Neural crest cell (in vitro differentiated cells): ENCODE results near the gene RPTOR. TPM values are rescaled to one million over a fixed set of nuclear protein-coding genes. Genes with fewer than 3 reads are reported as not detected.

ENCODE experiments used
- DNase-seq: peaks from one replicate; pipeline ENCODE4 v3.0.0; 2021; ENCODE audit warnings: low read depth, mixed read lengths, low spot score
- H3K27ac Mint-ChIP-seq: one replicate; pipeline ENCODE4 v1.8.0; 2021; ENCODE audit warnings: mild to moderate bottlenecking, mixed read lengths; ENCODE audit not compliant: unreplicated experiment
- H3K27me3 Mint-ChIP-seq: 2 replicates; pipeline ENCODE4 v1.8.0; 2021; ENCODE audit warnings: low read depth, mild to moderate bottlenecking, mixed read lengths
- H3K36me3 Mint-ChIP-seq: 2 replicates; pipeline ENCODE4 v1.8.0; 2021; ENCODE audit warnings: low read depth, mild to moderate bottlenecking, mixed read lengths
- H3K4me1 Mint-ChIP-seq: 2 replicates; pipeline ENCODE4 v1.8.0; 2021; ENCODE audit warnings: mixed read lengths
- H3K4me3 Mint-ChIP-seq: one replicate; pipeline ENCODE4 v1.8.0; 2021; ENCODE audit warnings: mild to moderate bottlenecking, mixed read lengths
- H3K9me3 Mint-ChIP-seq: 2 replicates; pipeline ENCODE4 v1.8.0; 2021; ENCODE audit warnings: mixed read lengths
- CTCF ChIP-seq: fragments of 200-600 bp; sonication (generic); conservative IDR thresholded peaks from 2 replicates; pipeline ENCODE4 v1.5.0; 2021; ENCODE audit warnings: antibody characterized with exemption, mild to moderate bottlenecking
- total RNA-seq: library from RNA; stranded (reverse); gene quantifications from 2 replicates; pipeline ENCODE4 v1.2.1, GENCODE V29; 2021

The RPTOR gene
- total RNA-seq, 1 donor from 2014 or later = 41.1 TPM

- no peaks in the 10 kb centered on the region for H3K36me3 Mint-ChIP-seq
- H3K4me3 Mint-ChIP-seq = no peak overlapping the region
- peaks cover 9% of the 10 kb centered on the region for H3K4me1 Mint-ChIP-seq
- H3K9me3 Mint-ChIP-seq = no peaks in the 10 kb centered on the region
- no peak for TF ChIP-seq CTCF
- DNase-seq = no peak
- no peak overlapping the region for H3K27ac Mint-ChIP-seq
- H3K27me3 Mint-ChIP-seq = peaks cover 4% of the 10 kb centered on the region
These were observed 432.5 kb downstream of the RPTOR start for GRCh38 chr17:80977172-80977571.

- no peaks in the 10 kb centered on the region for H3K9me3 Mint-ChIP-seq
- H3K27me3 Mint-ChIP-seq = peaks cover 4% of the 10 kb centered on the region
- no peak for DNase-seq
- H3K27ac Mint-ChIP-seq = peak overlapping the region; percentile 35
- no peaks in the 10 kb centered on the region for H3K36me3 Mint-ChIP-seq
- peaks cover 9% of the 10 kb centered on the region for H3K4me1 Mint-ChIP-seq
- no peak for TF ChIP-seq CTCF
- no peak overlapping the region for H3K4me3 Mint-ChIP-seq
These were observed 434.2 kb downstream of the RPTOR start for GRCh38 chr17:80978499-80979497.

- no peak overlapping the region for H3K4me3 Mint-ChIP-seq
- no peaks in the 10 kb centered on the region for H3K36me3 Mint-ChIP-seq
- peaks cover 11% of the 10 kb centered on the region for H3K4me1 Mint-ChIP-seq
- TF ChIP-seq CTCF = no peak
- H3K9me3 Mint-ChIP-seq = no peaks in the 10 kb centered on the region
- H3K27ac Mint-ChIP-seq = peak overlapping the region; percentile 35
- no peak for DNase-seq
- H3K27me3 Mint-ChIP-seq = peaks cover 4% of the 10 kb centered on the region
These were observed 435.1 kb downstream of the RPTOR start for GRCh38 chr17:80979547-80980378.

- H3K4me3 Mint-ChIP-seq = peak overlapping the region; percentile 26
- H3K27me3 Mint-ChIP-seq = peaks cover 4% of the 10 kb centered on the region
- H3K36me3 Mint-ChIP-seq = no peaks in the 10 kb centered on the region
- H3K9me3 Mint-ChIP-seq = no peaks in the 10 kb centered on the region
- no peak for DNase-seq
- no peak for TF ChIP-seq CTCF
- H3K27ac Mint-ChIP-seq = no peak overlapping the region
- H3K4me1 Mint-ChIP-seq = peaks cover 14% of the 10 kb centered on the region
These were observed 435.9 kb downstream of the RPTOR start for GRCh38 chr17:80980397-80981061.
